GM10847 (cell line): ENCODE measurements around the gene RAB3IL1.

Experiments used
- POLR2A ChIP-seq: IDR thresholded peaks from 2 replicates; pipeline ENCODE4 v1.6.1; 2011; ENCODE audit not compliant: insufficient read length; ENCODE audit errors: extremely low read depth

RAB3IL1 gene

GRCh38 chr11:61902313-61902712 lies 15.1 kb downstream of the RAB3IL1 start:
- no peak for TF ChIP-seq POLR2A

GRCh38 chr11:61901397-61901796 lies 16.0 kb downstream of the RAB3IL1 start:
- no peak for TF ChIP-seq POLR2A

GRCh38 chr11:61900251-61900650 lies 17.1 kb downstream of the RAB3IL1 start:
- no peak for TF ChIP-seq POLR2A

- TF ChIP-seq POLR2A = no peak
These were observed 18.1 kb downstream of the RAB3IL1 start for GRCh38 chr11:61899146-61899841.

GRCh38 chr11:61898247-61898582 lies 19.2 kb downstream of the RAB3IL1 start:
- no peak for TF ChIP-seq POLR2A

- TF ChIP-seq POLR2A = no peak
These were observed 19.7 kb downstream of the RAB3IL1 start for GRCh38 chr11:61897387-61898246.

- TF ChIP-seq POLR2A = no peak
These were observed 20.5 kb downstream of the RAB3IL1 start for GRCh38 chr11:61896665-61897386.

GRCh38 chr11:61895718-61896059 lies 21.7 kb downstream of the RAB3IL1 start:
- no peak for TF ChIP-seq POLR2A

GRCh38 chr11:61895046-61895717 lies 22.2 kb downstream of the RAB3IL1 start:
- no peak for TF ChIP-seq POLR2A

GRCh38 chr11:61893981-61894380 lies 23.4 kb downstream of the RAB3IL1 start:
- no peak for TF ChIP-seq POLR2A

- no peak for TF ChIP-seq POLR2A
These were observed 25.3 kb downstream of the RAB3IL1 start for GRCh38 chr11:61892085-61892370.

GRCh38 chr11:61891331-61892084 lies 25.9 kb downstream of the RAB3IL1 start, which contains the start of gene FADS3:
Gene FADS3, minus strand, starts transcription at chr11:61891545. Its CDS starts 164 bp downstream, at chr11:61891381.
- no peak for TF ChIP-seq POLR2A

GRCh38 chr11:61890529-61891330 lies 26.6 kb downstream of the RAB3IL1 start:
- TF ChIP-seq POLR2A = no peak

- no peak for TF ChIP-seq POLR2A
These were observed 27.5 kb downstream of the RAB3IL1 start for GRCh38 chr11:61889831-61890230.
